BLaER1 treated with 17β-estradiol and CSF1 and Interleukin-3, amounts not matched to agents 10 nM and 100 nM (cell line): ENCODE measurements around the gene FARS2.

Source experiments
- H3K27ac ChIP-seq, 11 experiments: shearing (Covaris generic); formaldehyde crosslinking; 2 replicates each; pipeline ENCODE4 v1.8.1; 2022
- H3K27me3 ChIP-seq, 11 experiments: shearing (Covaris generic); formaldehyde crosslinking; 2 replicates each; pipeline ENCODE4 v1.8.1; 2022
- H3K36me3 ChIP-seq, 11 experiments: shearing (Covaris generic); formaldehyde crosslinking; 2 replicates each; pipeline ENCODE4 v1.8.1; 2022
- H3K4me1 ChIP-seq, 10 experiments: shearing (Covaris generic); formaldehyde crosslinking; 2 replicates each; pipeline ENCODE4 v1.8.1; 2022
- H3K4me2 ChIP-seq, 11 experiments: shearing (Covaris generic); formaldehyde crosslinking; 2 replicates each; pipeline ENCODE4 v1.8.1; 2022
- H3K4me3 ChIP-seq, 10 experiments: shearing (Covaris generic); formaldehyde crosslinking; 2 replicates each; pipeline ENCODE4 v1.8.1; 2022
- H3K9ac ChIP-seq, 11 experiments: shearing (Covaris generic); formaldehyde crosslinking; 2 replicates each; pipeline ENCODE4 v1.8.1; 2022
- H3K9me3 ChIP-seq, 11 experiments: shearing (Covaris generic); formaldehyde crosslinking; replicated peaks in 1 of 11; 2 replicates each; pipeline ENCODE4 v1.8.1; 2022
- H4K20me1 ChIP-seq, 11 experiments: shearing (Covaris generic); formaldehyde crosslinking; 2 replicates each; pipeline ENCODE4 v1.8.1; 2022
- Cebpa-rat ChIP-seq, 11 experiments: shearing (Covaris generic); IDR thresholded peaks; 2 replicates each; pipeline ENCODE4 v1.8.1; 2022

The FARS2 gene

DNA sequence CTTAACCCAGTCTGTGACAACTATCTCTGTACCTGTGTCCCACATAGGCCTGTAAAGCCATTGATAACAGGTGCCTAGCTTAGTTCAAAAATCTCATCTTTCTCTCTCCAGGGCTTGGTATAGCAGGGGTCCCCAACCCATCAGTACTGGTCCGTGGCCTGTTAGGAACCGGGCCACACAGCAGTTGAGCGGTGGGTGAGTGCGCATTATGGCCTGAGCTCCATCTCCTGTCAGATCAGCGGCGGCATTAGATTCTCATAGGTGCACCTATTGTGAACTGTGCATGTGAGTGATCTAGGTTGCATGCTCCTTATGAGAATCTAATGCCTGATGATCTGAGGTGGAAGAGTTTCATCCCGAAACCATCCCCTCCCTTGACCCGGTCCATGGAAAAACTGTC is 3.9 kb upstream of the FARS2 start:
- H3K27me3 ChIP-seq = no peaks in the 10 kb centered on the region
- peak overlapping the region in 2 of 11 experiments; percentile 17 to 31; a peak in 2 of 22 replicates for H3K4me2 ChIP-seq
- peaks cover 5 to 68% (median 46%) of the 10 kb centered on the region in 11 experiments; a peak in 17 of 22 replicates for H3K36me3 ChIP-seq
- H3K4me3 ChIP-seq = no peak overlapping the region
- peaks cover 0 to 60% (median 7%) of the 10 kb centered on the region in 11 experiments; a peak in 9 of 22 replicates for H4K20me1 ChIP-seq
- H3K27ac ChIP-seq = no peak overlapping the region; a peak in 1 of 22 replicates
- peaks cover 17 to 28% (median 24%) of the 10 kb centered on the region in 10 experiments for H3K4me1 ChIP-seq
- no peak for TF ChIP-seq Cebpa-rat (IDR thresholded peaks at IDR 0.05)
- no peaks in the 10 kb centered on the region for H3K9me3 ChIP-seq
- H3K9ac ChIP-seq = no peak overlapping the region

DNA sequence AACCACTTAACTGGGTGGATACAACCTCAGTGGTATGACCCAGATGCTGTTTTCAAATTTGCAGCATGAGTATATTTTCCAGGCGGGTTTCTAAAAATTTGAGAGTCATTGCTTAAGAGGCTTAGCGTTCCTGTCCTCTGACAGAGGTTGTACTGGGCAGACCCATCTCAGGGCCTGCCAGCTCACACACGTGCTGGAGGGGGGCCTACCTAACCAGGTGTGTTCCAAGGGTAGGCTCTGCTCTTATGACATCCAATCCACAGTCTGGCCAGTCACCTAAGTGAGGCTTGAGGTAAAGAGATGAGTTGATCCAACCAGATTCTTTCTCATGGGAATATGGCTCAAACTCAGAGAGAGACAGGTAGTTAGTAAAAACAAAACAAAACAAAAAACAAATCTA is 1.9 kb upstream of the FARS2 start:
- no peak for TF ChIP-seq Cebpa-rat (IDR thresholded peaks at IDR 0.05)
- Histone ChIP-seq H3K9ac (peak overlapping the region; percentile 62 to 99 (median 98); a peak in 21 of 22 replicates), H3K4me1 (peaks cover 22 to 34% (median 29%) of the 10 kb centered on the region in 10 experiments), H3K4me2 (peak overlapping the region; percentile 80 to 93 (median 86)), H3K4me3 (peak overlapping the region; percentile 80 to 97 (median 88)), H3K27me3 (no peaks in the 10 kb centered on the region), H3K36me3 (peaks cover 0 to 49% (median 30%) of the 10 kb centered on the region in 11 experiments; a peak in 15 of 22 replicates), H3K27ac (peak overlapping the region; percentile 51 to 100 (median 98); a peak in 21 of 22 replicates), H3K9me3 (no peaks in the 10 kb centered on the region), H4K20me1 (peaks cover 0 to 39% (median 0%) of the 10 kb centered on the region in 11 experiments; a peak in 4 of 22 replicates)

DNA sequence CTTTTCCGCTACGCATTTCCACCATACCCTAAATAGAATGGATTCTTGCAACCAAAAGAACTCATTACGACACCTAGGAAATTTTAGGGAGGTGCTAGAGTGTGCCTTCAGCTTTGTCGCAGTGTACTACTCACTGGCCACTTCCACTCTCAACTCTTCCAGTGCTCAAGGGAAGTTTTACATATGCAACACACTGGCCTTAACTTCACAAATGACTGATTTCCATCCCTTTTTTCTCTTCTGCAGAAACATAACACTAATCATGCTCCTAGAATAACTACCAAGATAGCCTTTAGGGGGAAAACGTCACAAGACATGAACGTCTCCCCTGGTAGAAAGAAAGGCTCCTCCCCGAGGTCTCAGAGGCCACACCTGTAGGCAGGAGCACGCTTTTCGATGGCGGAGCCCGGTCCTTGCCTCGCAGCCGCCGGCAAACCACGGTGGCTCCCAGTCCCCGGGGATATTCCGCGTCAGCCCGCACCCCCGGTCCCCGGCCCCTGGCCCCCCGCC is 1.1 kb upstream of the FARS2 start:
- Histone ChIP-seq H3K27ac (peak overlapping the region; percentile 51 to 100 (median 98); a peak in 21 of 22 replicates), H3K27me3 (no peaks in the 10 kb centered on the region), H3K9ac (peak overlapping the region; percentile 62 to 99 (median 98)), H3K4me1 (peaks cover 22 to 34% (median 29%) of the 10 kb centered on the region in 10 experiments), H3K9me3 (no peaks in the 10 kb centered on the region), H3K36me3 (peaks cover 0 to 41% (median 23%) of the 10 kb centered on the region in 11 experiments; a peak in 13 of 22 replicates), H4K20me1 (peaks cover 0 to 32% (median 0%) of the 10 kb centered on the region in 11 experiments; a peak in 3 of 22 replicates), H3K4me3 (peak overlapping the region; percentile 80 to 97 (median 88)), H3K4me2 (peak overlapping the region; percentile 80 to 93 (median 86))
- TF ChIP-seq Cebpa-rat (IDR thresholded peaks at IDR 0.05) = peak in 3 of 11 experiments; percentile 36 to 83 (median 44); a peak in 4 of 22 replicates

DNA sequence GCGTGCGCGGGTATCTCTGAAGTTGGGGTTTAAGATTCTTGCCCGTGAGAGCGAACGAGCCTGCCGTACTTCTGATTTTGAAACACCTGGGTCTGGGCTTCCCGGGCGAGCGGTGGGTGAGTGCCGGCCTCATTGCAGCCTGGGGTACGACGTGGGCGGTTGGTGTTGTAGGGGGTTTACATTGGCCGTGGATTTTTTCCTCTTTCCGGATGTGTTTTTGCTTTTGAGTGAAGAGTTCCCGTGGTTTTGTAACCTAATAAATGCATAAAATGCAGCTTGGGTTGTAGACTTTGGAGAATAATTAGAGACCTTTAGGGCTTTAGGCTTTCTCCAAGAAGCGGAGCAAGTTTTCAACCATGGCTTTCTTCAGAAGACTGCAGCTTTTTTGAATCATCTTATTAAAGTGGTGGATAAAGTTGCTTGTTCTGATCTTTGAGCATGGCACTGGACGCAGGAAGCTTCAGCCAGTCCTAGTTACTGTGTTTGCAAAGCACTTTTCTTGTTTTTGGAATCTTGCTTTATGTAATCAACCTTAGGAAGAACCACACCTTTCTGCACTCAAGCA is 314 bp downstream of the FARS2 start:
- H3K4me3 ChIP-seq = peak overlapping the region; percentile 80 to 97 (median 88)
- H4K20me1 ChIP-seq = peaks cover 0 to 18% (median 0%) of the 10 kb centered on the region in 11 experiments; a peak in 5 of 22 replicates
- H3K27me3 ChIP-seq = no peaks in the 10 kb centered on the region
- peak overlapping the region; percentile 95 to 100 (median 99) for H3K27ac ChIP-seq
- H3K9me3 ChIP-seq = no peaks in the 10 kb centered on the region
- TF ChIP-seq Cebpa-rat (IDR thresholded peaks at IDR 0.05) = no peak
- H3K36me3 ChIP-seq = peaks cover 0 to 27% (median 18%) of the 10 kb centered on the region in 11 experiments; a peak in 14 of 22 replicates
- H3K4me2 ChIP-seq = peak overlapping the region; percentile 71 to 95 (median 84)
- H3K4me1 ChIP-seq = peaks cover 22 to 34% (median 29%) of the 10 kb centered on the region in 10 experiments
- peak overlapping the region; percentile 96 to 100 (median 99) for H3K9ac ChIP-seq

DNA sequence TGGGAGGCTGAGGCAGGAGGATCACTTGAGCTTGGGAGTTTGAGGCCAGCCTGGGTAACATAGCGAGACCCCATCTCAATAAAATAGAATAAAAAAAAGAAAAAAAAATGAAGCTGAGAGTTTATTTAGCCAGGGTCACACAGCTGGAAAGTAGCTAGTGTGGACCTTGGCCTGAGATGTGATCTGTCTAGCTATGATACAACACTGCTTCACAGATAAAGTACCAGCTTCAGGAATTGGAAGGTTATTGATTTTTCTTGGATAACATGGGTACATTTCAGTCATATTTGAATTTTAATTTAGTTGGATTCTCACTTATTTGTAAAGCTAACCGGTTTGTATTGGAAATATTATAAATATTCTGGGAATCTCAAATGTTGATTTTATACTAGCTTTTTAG is 5.1 kb downstream of the FARS2 start:
- peaks cover 0 to 13% (median 0%) of the 10 kb centered on the region in 11 experiments; a peak in 3 of 22 replicates for H3K36me3 ChIP-seq
- H3K27ac ChIP-seq = no peak overlapping the region
- peaks cover 0 to 7% (median 0%) of the 10 kb centered on the region in 11 experiments; a peak in 2 of 22 replicates for H3K9me3 ChIP-seq
- H3K27me3 ChIP-seq = no peaks in the 10 kb centered on the region
- H4K20me1 ChIP-seq = peaks cover 0 to 11% (median 0%) of the 10 kb centered on the region in 11 experiments; a peak in 4 of 22 replicates
- TF ChIP-seq Cebpa-rat (IDR thresholded peaks at IDR 0.05) = no peak
- H3K4me1 ChIP-seq = peaks cover 8 to 11% (median 10%) of the 10 kb centered on the region in 10 experiments
- no peak overlapping the region for H3K4me2 ChIP-seq
- no peak overlapping the region for H3K9ac ChIP-seq
- no peak overlapping the region for H3K4me3 ChIP-seq

DNA sequence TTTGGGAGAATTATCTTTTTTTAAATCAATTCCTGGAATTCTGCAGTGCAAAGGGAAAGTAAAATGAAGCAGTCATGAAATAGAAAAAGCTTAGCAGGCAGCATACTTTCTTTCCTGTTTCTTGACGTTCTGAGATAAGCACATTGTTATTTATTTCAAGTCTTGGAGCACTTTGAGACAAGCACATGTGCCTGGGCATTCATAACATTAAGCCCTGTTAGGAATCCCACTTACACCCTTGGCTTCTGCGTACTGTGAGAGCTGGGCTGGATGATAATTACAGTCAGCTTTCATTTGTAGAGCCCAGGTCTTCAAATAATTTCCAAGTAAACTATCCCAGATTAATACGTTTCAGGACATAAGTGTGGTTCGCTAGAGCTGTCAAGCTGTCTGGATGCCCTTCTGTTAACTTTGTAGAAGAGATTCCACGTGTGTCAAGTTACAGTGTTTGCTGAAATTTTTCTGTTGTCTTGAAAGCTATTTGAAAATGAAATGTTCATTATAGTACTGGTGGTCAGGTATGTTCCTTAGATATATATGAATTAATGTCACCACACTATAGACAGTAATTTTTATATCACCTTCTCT is 8.9 kb downstream of the FARS2 start:
- Histone ChIP-seq H3K9ac (peak overlapping the region in 1 of 11 experiments; percentile 16; a peak in 1 of 22 replicates), H3K4me3 (no peak overlapping the region), H3K4me2 (no peak overlapping the region), H3K9me3 (peaks cover 0 to 7% (median 0%) of the 10 kb centered on the region in 11 experiments; a peak in 2 of 22 replicates), H3K4me1 (peaks cover 6 to 22% (median 17%) of the 10 kb centered on the region in 10 experiments; a peak in 17 of 20 replicates), H3K27ac (no peak overlapping the region), H3K36me3 (peaks cover 0 to 18% (median 4%) of the 10 kb centered on the region in 11 experiments; a peak in 4 of 22 replicates), H4K20me1 (peaks cover 0 to 19% (median 4%) of the 10 kb centered on the region in 11 experiments; a peak in 6 of 22 replicates), H3K27me3 (no peaks in the 10 kb centered on the region)
- TF ChIP-seq Cebpa-rat (IDR thresholded peaks at IDR 0.05) = no peak

DNA sequence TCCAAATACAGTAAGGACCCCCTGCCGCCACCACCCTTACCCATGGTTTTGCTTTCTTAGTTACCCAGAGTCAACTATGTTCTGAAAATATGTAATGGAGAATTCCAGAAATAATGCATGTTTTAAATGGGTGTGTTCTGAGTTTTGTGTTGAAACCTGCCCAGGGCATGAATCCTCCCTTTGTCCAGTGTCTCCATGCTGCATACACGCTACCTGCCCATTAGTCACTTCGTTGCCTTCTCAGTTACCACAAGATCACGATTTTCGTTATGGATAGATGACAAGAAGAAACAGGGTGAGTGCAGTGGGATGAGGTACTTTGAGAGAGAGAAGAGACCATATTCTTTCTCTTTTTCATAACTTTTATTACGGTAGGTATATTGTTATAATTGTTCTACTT is 10.6 kb downstream of the FARS2 start:
- H3K36me3 ChIP-seq = peaks cover 0 to 7% (median 0%) of the 10 kb centered on the region in 11 experiments; a peak in 2 of 22 replicates
- H3K4me1 ChIP-seq = peaks cover 6 to 22% (median 17%) of the 10 kb centered on the region in 10 experiments; a peak in 17 of 20 replicates
- TF ChIP-seq Cebpa-rat (IDR thresholded peaks at IDR 0.05) = no peak
- H4K20me1 ChIP-seq = peaks cover 0 to 18% (median 0%) of the 10 kb centered on the region in 11 experiments; a peak in 5 of 22 replicates
- H3K4me2 ChIP-seq = no peak overlapping the region
- H3K9ac ChIP-seq = no peak overlapping the region
- no peak overlapping the region for H3K4me3 ChIP-seq
- H3K27me3 ChIP-seq = no peaks in the 10 kb centered on the region
- H3K9me3 ChIP-seq = peaks cover 0 to 7% (median 0%) of the 10 kb centered on the region in 11 experiments; a peak in 2 of 22 replicates
- H3K27ac ChIP-seq = no peak overlapping the region

DNA sequence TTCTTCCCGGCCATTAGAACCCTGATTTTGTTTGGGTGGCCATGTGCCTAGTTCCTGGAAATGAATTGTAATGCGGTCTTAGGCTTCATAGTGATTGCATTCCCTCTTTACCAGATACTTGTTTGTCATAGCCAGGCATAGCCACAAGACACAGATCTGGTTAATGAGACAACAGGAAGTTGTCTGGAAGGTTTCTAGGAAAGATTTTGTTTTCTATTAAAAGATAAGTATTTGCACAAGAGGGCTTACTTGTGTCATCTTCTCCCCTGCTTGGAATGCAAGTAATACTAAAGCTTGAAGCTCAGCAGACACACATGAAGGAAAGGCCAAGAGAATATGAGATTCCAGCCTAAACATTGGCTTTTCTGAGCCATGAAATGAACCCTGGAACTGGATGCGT is 12.9 kb downstream of the FARS2 start:
- H3K27me3 ChIP-seq = no peaks in the 10 kb centered on the region
- H3K9ac ChIP-seq = no peak overlapping the region
- H4K20me1 ChIP-seq = peaks cover 0 to 18% (median 0%) of the 10 kb centered on the region in 11 experiments; a peak in 5 of 22 replicates
- H3K36me3 ChIP-seq = peaks cover 0 to 7% (median 0%) of the 10 kb centered on the region in 11 experiments; a peak in 2 of 22 replicates
- peaks cover 9 to 34% (median 21%) of the 10 kb centered on the region in 10 experiments for H3K4me1 ChIP-seq
- TF ChIP-seq Cebpa-rat (IDR thresholded peaks at IDR 0.05) = no peak
- peak overlapping the region in 8 of 11 experiments; percentile 2 to 58 (median 31); a peak in 13 of 22 replicates for H3K4me2 ChIP-seq
- no peak overlapping the region for H3K27ac ChIP-seq
- H3K9me3 ChIP-seq = no peaks in the 10 kb centered on the region
- no peak overlapping the region for H3K4me3 ChIP-seq
